ENCODE results near the gene SLC50A1. TPM values are rescaled to one million over a fixed set of nuclear protein-coding genes. Genes with fewer than 3 reads are reported as not detected.

SLC50A1 gene
- total and polyA plus RNA-seq, 2 of the 8 experiments (the other 6 are each of a cell fraction or from before 2014, with no cell fraction given): 36.5 to 90.8 TPM

DNA sequence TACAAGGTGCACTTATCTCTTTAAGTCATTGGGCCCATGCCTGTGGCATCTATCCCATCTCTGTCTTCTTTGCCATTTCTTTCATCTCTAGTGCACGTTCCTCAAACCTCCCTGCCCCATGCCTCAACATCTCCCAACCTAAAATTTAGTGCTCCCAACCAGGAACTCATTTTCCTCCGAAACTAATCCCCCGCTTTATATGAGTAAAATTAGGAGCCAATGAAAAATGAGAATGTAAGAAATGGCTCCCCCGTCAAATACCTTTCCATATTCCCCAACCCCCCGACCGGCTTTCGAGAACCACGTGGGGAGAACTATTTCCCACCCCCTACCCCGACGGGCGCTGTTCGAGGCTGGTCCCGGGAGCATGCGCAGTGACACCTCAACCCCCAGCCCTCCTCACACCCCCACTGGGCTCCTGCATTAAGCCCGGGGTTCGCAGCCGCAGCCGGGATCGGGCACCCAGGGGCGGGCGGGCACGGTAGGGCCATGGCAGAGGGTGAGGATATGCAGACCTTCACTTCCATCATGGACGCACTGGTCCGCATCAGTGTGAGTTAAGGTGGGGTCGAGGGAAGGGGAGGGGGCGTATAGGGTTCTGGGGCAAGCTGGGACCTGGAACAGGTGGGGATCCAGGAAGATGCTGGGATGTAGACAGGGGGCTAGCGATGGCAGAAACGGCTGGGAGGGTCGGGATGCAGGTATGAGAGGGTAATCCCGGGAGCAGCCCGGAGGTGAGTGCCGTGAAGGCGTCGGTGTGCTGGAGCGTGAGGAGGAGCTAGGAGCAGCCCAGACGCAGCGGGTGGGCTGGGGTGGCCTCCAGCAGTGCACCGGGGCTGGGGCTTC, 38.0 kb downstream of the SLC50A1 start, which contains the start of gene TRIM46 (continued):
- TF ChIP-seq, protein P1, sequence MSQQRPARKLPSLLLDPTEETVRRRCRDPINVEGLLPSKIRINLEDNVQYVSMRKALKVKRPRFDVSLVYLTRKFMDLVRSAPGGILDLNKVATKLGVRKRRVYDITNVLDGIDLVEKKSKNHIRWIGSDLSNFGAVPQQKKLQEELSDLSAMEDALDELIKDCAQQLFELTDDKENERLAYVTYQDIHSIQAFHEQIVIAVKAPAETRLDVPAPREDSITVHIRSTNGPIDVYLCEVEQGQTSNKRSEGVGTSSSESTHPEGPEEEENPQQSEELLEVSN (IDR thresholded peaks at IDR 0.05): peak; percentile 76
- TF ChIP-seq SP4 (IDR thresholded peaks at IDR 0.05; ENCODE audit: low read length): no peak
